Fibroblast of lung (primary cell): ENCODE results near the gene PIM3. TPM values are rescaled to one million over a fixed set of nuclear protein-coding genes. Genes with fewer than 3 reads are reported as not detected.

Experiments
- DNase-seq, 2 donors: peaks; one replicate each; pipeline versions ENCODE4 v3.0.0 to v3.0.0-alpha.2; 2010; ENCODE audit warnings: low read depth in 2 of 2
- H2AFZ ChIP-seq: 2 replicates; pipeline ENCODE4 v1.5.1; 2012; ENCODE audit warnings: low read length, control low read depth, inconsistent platforms
- H3K27ac ChIP-seq: 2 replicates; pipeline ENCODE4 v1.5.1; 2011; ENCODE audit warnings: low read length, control low read depth; ENCODE audit not compliant: insufficient read depth
- H3K27me3 ChIP-seq: 2 replicates; pipeline ENCODE4 v1.5.1; 2011; ENCODE audit warnings: mild to moderate bottlenecking, low read length; ENCODE audit not compliant: control insufficient read depth, insufficient read depth
- H3K36me3 ChIP-seq: 2 replicates; pipeline ENCODE4 v1.5.1; 2011; ENCODE audit warnings: low read length; ENCODE audit not compliant: control insufficient read depth, insufficient read depth
- H3K4me1 ChIP-seq: 2 replicates; pipeline ENCODE4 v1.5.1; 2011; ENCODE audit warnings: low read length; ENCODE audit not compliant: control insufficient read depth, insufficient read depth; ENCODE audit errors: extremely low read depth
- H3K4me2 ChIP-seq: 2 replicates; pipeline ENCODE4 v1.5.1; 2011; ENCODE audit warnings: low read length, control low read depth; ENCODE audit not compliant: insufficient read depth; ENCODE audit errors: extremely low read depth
- H3K4me3 ChIP-seq, 4 experiments: fragments of 200-600 bp in 1 of 4; sonication (generic) in 1 of 4; replicated peaks in 1 of 4; 2 replicates each; pipeline ENCODE4 v1.5.1; 2011 to 2016; ENCODE audit warnings: low read length in 4 of 4, low read depth in 3 of 4, mild to moderate bottlenecking in 3 of 4, control low read depth in 2 of 4, inconsistent platforms in 1 of 4, mixed read lengths in 1 of 4; ENCODE audit not compliant: insufficient read depth in 1 of 4; ENCODE audit errors: control extremely low read depth in 1 of 4
- H3K79me2 ChIP-seq: 2 replicates; pipeline ENCODE4 v1.5.1; 2012; ENCODE audit warnings: mild to moderate bottlenecking, low read length, inconsistent platforms; ENCODE audit not compliant: control insufficient read depth, insufficient read depth
- H3K9ac ChIP-seq: 2 replicates; pipeline ENCODE4 v1.5.1; 2011; ENCODE audit warnings: mild to moderate bottlenecking, low read length, control low read depth; ENCODE audit not compliant: insufficient read depth
- H3K9me3 ChIP-seq: 2 replicates; pipeline ENCODE4 v1.5.1; 2012; ENCODE audit warnings: low read depth, low read length; ENCODE audit not compliant: control insufficient read depth, insufficient read depth
- H4K20me1 ChIP-seq: 2 replicates; pipeline ENCODE4 v1.5.1; 2011; ENCODE audit warnings: low read length; ENCODE audit not compliant: control insufficient read depth, insufficient read depth; ENCODE audit errors: extremely low read depth
- EZH2 ChIP-seq: IDR thresholded peaks from 2 replicates; pipeline ENCODE4 v1.5.1; 2012; ENCODE audit warnings: low read length, control low read depth, mild to moderate bottlenecking; ENCODE audit errors: missing control alignments
- polyA plus RNA-seq, 2 donors: library from polyadenylated mRNA; depleted of rRNA in 1 of 2; stranded (reverse) in 1 of 2; unstranded in 1 of 2; fragments of >200 nt; gene quantifications; 2 replicates each; pipeline ENCODE4 v1.2.1, GENCODE V29; 2011 to 2012; ENCODE audit warnings: missing spikeins in 1 of 2
- total RNA-seq: library from RNA; depleted of rRNA; stranded (reverse); fragments of >200 nt; gene quantifications from 2 replicates; pipeline ENCODE4 v1.2.1, GENCODE V29; 2014
- TF ChIP-seq, protein P1 (sequence below), 2 donors: IDR thresholded peaks in 1 of 2; conservative IDR thresholded peaks in 1 of 2; 1 replicate in 1 of 2; 2 replicates in 1 of 2; pipeline ENCODE4 v1.5.1; 2011 to 2012; ENCODE audit warnings: low read length in 2 of 2, control low read depth in 1 of 2, inconsistent platforms in 1 of 2, low read depth in 1 of 2, mild to moderate bottlenecking in 1 of 2

PIM3 gene
- total and polyA plus RNA-seq, 2 donors (not counting 1 experiment from before 2014, with no cell fraction given) = 6.8 to 47.7 TPM

DNA sequence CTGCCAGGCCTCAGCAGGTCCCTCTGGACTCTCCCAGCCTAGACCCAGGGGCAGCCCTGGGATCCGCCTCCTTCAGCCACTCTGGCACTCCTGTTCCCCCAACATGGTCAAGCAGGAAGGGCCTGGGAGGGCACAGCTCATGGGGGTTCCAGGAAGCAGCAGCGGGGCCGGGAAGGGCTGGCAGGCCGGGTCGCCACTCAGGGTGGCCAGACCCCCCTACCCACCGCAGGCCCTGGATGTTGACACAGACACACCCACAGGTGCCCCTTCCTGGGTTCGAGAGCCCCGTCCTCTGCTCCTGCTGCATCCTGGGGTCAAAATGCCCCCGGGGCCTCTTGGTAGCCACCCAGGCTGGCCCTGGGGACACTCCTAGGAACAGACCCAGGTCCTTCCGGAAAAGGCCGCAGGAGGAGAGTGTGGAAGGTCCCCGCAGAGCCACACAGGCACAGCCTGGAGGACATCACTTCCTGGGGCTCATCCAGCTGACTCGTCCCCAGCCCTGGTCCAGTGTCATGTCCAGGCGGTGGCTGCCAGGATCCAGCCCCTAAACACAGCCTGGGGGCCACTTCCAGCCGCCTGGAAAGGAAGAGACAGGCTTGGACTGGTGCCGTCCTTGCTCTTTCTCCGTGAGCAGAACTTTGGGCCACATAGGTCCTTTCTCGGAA lies 6.8 kb upstream of the PIM3 start:
- Histone ChIP-seq H3K27me3 (no peaks in the 10 kb centered on the region), H3K9ac (no peak overlapping the region), H4K20me1 (no peaks in the 10 kb centered on the region), H3K36me3 (no peaks in the 10 kb centered on the region), H3K79me2 (no peaks in the 10 kb centered on the region), H3K9me3 (no peaks in the 10 kb centered on the region), H3K4me2 (no peak overlapping the region), H3K4me3 (no peak overlapping the region), H2AFZ (no peak overlapping the region), H3K27ac (no peak overlapping the region), H3K4me1 (peaks cover 14% of the 10 kb centered on the region)
- TF ChIP-seq EZH2 = no peak
- TF ChIP-seq, protein P1, sequence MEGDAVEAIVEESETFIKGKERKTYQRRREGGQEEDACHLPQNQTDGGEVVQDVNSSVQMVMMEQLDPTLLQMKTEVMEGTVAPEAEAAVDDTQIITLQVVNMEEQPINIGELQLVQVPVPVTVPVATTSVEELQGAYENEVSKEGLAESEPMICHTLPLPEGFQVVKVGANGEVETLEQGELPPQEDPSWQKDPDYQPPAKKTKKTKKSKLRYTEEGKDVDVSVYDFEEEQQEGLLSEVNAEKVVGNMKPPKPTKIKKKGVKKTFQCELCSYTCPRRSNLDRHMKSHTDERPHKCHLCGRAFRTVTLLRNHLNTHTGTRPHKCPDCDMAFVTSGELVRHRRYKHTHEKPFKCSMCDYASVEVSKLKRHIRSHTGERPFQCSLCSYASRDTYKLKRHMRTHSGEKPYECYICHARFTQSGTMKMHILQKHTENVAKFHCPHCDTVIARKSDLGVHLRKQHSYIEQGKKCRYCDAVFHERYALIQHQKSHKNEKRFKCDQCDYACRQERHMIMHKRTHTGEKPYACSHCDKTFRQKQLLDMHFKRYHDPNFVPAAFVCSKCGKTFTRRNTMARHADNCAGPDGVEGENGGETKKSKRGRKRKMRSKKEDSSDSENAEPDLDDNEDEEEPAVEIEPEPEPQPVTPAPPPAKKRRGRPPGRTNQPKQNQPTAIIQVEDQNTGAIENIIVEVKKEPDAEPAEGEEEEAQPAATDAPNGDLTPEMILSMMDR (conservative IDR thresholded peaks at IDR 0.05 in 1 of 2, IDR thresholded peaks at IDR 0.05 in 1 of 2; ENCODE audit: low read depth in 1 of 2, low read length in 2 of 2) = no peak
- DNase-seq = no peak

DNA sequence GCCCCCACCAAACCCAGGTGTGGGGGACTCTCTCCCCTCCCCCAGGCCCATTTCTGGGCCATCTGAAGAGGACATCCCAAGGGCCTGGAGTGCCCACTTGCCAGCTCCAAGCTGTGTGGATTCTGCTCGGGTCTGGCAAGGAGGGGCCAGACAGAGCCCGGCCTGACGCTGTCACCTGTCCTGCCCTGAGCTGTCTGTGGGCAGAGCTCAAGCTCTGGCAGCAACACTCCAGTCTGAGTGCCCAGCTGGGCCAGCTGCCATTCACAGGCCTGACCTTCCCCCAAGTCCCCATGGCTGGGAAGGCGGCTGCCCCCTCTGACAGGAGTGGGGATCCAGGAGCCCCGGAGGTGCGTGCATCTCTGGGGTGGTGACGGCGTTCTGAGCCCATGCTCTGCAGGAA lies 6.2 kb upstream of the PIM3 start:
- H3K36me3 ChIP-seq = no peaks in the 10 kb centered on the region
- peaks cover 14% of the 10 kb centered on the region for H3K4me1 ChIP-seq
- no peaks in the 10 kb centered on the region for H4K20me1 ChIP-seq
- H3K9me3 ChIP-seq = no peaks in the 10 kb centered on the region
- H3K27ac ChIP-seq = no peak overlapping the region
- no peak for DNase-seq
- no peaks in the 10 kb centered on the region for H3K79me2 ChIP-seq
- H3K4me3 ChIP-seq = no peak overlapping the region
- no peak overlapping the region for H3K4me2 ChIP-seq
- no peak overlapping the region for H2AFZ ChIP-seq
- no peak overlapping the region for H3K9ac ChIP-seq
- TF ChIP-seq, protein P1 (conservative IDR thresholded peaks at IDR 0.05 in 1 of 2, IDR thresholded peaks at IDR 0.05 in 1 of 2; ENCODE audit: low read depth in 1 of 2, low read length in 2 of 2) = no peak
- no peak for TF ChIP-seq EZH2
- H3K27me3 ChIP-seq = no peaks in the 10 kb centered on the region

DNA sequence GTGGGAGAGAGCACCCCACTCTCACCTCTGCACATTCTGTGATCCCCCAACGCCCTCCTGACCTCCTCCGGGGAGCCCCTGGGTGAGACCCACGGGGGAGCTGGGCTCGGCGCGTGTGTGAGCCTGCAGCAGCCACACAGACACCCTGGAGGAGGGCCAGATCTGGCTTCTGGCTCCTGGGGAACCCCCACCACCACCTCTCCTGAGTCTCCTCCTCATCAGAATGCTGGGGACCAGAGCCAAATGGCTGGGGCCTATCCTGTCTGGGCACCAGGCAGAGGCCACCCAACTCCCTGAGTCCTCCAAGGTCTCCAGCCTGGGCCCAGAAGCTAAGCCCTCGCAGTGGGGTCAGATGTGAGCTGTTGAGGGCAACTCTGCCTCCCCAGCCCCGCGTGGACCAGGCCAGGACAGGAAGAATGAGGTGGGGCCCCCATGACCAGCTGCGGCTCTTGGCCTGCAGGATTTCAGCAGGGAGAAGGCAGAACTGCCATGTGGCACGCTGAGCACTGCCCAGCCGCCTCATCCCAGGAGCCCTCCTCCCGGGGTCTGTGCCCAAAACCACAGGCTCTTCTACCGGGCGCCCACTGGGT lies 5.5 kb upstream of the PIM3 start:
- Histone ChIP-seq H3K9ac (no peak overlapping the region), H3K9me3 (no peaks in the 10 kb centered on the region), H3K27ac (no peak overlapping the region), H2AFZ (no peak overlapping the region), H3K36me3 (no peaks in the 10 kb centered on the region), H3K4me1 (peaks cover 19% of the 10 kb centered on the region), H4K20me1 (no peaks in the 10 kb centered on the region), H3K4me2 (no peak overlapping the region), H3K27me3 (no peaks in the 10 kb centered on the region), H3K4me3 (no peak overlapping the region), H3K79me2 (no peaks in the 10 kb centered on the region)
- no peak for DNase-seq
- TF ChIP-seq EZH2 = no peak
